GM04503 (cell line): Measurements from ENCODE around the gene SLC38A8.

ENCODE experiments used
- DNase-seq: peaks from one replicate; pipeline ENCODE4 v3.0.0-alpha.2; 2012; ENCODE audit warnings: low read depth

Gene SLC38A8

DNA sequence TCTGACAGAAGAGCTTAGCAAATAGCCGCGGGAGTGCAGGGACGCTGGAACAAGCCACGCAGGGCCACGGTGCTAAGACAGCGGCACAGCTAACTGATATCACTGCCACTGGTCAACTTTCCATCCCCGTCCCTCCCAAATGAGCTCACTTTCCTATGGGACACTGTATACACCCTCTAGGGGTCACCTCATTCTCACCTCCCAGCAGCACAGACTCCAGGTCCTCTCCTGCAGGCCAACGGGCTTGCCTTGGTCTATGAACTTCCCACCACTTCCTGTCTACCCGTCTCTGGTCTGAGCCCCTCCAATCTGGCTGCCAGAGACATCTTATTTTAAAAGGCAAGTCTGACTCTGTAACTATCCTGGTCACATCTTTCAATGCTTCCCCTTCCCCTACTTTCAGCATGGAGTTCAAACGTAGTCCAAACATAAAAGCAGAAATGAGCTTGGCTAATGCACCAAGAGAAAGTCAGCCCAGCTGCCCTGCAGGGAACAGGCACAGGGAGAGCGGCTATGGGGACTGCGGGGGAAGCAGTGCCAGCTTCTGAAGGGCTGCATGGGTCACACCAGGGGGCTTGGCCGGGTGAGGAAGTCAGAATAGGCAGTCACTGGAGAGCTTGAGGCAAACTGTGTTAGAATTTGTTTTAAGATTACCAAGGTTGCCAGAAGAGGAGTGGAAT lies 26.3 kb upstream of the SLC38A8 start:
- no peak for DNase-seq

DNA sequence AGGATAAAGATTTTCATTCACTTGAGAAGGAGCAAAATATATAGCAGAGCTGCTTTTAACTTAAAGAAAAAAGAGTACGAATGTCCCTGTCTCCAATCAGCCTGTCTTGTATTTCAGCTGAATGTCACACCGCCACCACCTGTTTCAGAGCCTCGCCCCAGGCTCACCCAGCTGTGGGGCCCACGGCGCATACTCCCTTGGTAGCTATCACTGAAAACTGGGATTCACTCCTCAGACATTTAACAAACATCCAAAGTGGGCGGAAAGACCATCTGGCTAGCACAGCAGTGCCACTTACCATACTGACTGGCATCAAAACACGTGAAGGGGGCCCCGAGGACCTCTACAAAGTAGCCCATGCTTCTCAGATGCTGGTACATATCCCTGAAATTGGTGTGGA lies 25.4 kb upstream of the SLC38A8 start:
- no peak for DNase-seq

DNA sequence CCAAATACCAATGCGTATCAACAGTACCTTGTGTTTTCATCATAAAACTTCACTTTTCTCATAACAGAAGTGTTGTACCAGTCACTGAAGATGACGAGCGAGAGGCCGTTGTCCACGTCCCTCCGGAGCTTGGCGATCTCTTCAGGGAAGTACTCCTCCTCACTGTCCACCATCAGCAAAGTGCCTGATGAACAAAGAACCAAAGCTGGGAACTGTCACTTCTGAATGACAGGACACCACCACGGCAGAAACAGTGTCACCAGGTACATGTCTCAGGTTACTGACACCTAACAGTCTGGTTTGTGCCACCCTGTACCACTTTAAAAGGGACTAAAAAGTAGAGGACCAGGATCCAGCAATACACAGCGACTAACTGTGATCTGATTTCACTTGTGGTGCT lies 25.0 kb upstream of the SLC38A8 start:
- DNase-seq = no peak

DNA sequence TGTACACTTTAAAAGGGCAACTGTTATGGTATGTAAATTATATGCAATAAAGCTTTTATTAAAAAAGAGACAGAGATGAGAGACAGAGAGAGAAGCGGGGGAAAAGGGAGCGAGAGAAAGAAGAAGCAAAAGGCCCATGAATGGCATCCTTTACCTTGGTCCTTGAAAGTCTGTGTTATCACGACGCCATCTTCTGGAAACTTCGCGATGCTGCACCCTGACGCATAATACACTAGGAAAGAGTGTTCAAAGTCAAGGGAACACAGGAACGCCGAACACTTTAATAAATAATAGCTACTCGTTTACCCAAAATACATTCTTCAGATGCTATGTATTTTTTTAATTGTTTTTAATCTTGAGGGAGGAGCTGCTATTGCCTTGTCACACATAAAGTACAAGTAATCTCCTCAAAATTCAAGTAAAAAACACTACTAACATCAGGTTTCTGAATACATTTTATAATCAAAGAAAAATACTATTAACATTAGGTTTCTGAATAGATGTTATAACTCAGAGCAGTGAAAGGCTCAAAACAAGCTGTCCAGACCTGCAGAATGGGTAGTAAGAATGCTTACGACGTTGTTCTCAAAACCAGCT lies 23.0 kb upstream of the SLC38A8 start:
- no peak for DNase-seq

DNA sequence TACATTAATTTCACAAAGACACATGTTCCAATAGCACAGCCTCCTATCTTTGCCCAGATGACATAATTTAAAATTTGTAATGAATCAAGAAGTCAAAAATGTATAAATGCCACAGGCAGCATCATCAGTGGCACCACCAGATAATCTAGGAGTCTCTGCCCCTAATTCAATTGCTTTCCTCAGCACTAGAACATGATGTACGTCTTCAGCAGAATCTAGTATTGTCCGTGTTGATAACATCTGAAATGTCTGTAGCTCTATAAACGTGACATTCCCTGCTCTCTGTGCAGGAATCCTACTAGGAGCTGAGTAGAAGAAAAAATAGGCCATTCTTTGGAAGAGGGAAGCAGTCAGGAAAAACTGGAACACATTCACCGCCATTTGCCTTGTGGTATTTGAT lies 21.4 kb upstream of the SLC38A8 start:
- no peak for DNase-seq

DNA sequence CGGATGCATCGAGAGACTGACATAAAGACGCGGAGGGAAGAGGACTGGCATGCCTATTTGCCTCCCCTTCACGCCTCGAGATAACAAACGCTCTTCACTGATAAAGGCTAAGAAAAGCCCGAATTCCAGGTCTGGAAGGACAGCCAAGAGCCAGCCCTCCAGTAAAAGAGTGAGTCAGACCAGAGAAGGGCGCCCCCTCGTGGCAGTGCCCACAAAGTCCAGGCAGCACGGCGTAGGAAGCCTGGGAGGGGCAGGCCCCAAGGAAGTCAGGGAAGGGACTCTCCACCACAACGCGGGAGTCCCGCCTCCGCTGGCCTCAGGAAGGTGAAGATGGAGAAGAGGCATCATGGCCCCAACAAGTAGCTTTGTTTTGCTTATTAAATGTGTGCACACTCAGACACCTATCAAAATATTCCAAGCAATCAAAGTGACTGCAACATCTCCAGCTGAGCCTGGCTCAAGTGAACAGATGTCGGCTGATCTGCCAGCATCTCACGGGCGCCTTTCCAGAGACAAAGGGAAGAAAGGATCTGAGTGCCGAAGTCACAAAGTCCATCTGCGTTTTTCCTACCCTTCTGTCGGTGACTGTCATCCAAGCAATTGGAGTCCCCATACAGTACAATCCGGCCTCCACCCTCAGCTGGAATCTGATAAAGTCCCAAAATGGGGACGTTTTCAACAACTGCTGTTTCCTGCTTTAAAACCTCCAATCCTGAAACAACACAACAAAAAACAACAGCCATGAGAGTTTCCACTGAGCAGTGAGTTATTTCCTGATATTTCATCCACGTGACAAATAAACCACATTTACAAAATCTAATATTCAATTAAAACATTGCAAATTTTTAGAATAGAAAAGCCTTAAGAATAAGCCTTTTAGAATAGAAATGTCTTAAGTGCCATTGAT lies 20.4 kb upstream of the SLC38A8 start:
- no peak for DNase-seq

DNA sequence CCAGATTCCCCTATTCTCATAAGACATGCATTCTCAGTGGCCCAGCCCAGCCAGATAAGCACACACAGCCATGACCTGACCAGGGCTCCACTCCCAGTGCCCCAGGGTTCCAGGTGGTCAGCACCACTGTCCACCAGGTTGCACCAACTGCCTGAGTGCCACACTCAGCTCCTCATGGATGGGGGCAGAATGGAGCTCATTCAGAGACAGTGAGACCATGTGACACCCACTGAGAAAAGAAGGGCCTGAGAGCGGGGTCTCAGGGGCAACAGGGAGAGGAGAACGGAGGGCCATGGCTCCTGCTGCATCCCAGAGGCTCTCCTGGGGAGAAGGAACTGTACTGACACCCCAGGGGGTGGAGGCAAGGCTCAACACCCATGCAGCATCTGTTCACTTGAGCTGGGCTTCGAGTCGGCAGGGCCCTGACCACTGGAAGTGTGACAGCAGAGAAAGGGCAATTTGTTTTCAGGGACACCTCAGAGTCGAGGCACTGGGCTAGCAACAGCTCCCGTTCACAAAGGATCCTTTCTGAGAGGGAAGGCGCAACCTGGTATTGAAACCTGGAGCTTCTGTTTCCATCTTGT lies 18.7 kb upstream of the SLC38A8 start:
- no peak for DNase-seq

DNA sequence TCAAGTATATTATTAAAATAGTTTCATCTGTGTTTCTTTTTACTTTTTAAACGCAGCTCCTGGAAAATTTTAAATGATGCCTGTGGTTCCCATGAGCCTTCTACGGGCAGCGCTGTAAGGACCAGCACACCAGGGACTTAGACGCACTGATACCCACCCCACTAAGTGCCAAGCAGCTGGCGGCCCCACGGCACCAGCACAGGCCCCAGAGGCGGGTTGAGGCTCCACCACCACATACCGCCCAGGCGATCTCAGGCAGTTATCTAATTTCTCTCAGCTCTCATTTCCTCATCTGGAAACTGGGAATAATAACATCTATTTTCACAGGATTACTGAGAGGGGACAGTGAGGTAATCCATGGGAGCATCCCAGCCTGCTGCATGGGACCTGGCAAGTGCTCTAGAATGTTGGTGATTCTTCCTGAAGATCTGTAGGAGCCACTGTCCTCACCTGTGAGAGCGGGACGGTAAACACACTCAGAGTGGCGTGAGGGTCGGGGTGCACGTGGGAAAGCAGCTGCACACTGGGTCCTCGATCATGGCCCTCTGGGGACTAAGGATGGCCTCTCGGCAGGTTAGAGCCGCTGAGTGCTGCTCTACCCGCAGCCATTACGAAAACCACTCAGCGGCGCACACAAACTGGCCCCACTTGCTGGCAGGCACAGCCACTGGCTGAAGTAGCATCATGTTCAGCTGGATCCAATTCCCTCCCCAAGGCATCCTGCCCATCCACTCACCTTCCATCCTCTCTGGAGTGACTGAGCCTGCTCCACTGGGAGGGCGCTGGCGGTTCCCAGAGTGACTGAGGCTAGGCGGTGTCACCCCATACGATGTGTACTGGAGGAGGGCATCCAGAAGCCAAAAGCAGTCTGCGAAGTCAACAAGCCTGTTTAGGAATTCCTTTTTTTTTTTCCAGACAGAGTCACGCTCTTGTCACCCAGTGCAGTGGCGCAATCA lies 17.6 kb upstream of the SLC38A8 start:
- DNase-seq = no peak

DNA sequence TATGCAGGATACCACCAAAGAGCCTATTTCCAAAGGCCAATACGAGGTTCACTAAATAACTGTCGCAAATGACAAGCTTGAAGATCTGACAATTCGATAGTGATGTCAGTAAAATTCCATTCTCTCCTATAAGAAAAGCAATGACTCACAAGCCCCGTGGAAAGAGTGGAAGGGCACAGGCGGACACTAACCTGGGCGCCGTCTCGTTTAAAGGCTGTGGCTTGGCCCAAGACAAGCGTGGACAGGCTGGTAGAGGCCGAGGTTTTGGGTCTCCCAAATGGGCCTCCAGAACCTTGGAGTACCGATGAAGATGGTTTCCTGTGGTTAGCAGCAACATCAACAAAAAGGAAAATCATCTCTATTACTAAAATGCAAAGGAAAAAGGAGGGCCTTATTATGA lies 16.5 kb upstream of the SLC38A8 start:
- DNase-seq = no peak

DNA sequence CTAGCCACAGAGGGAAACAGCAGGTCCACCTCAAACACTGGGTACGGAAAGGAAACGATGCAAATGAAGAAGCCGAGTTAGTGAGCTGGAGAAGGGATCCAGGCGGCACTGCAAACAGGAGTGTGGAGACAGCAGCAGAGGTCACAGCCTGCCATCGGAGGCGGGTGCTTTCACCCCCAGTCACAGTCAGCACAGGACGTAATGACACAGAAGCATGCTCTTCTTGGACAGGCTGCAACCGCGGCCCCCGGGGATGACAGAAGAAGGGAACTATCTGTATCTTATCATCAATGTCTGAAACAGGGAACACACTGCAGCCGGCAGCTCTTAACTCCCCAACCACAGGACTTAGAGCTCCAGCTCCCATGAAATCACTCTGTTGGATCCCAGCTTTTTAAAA lies 16.1 kb upstream of the SLC38A8 start:
- no peak for DNase-seq

DNA sequence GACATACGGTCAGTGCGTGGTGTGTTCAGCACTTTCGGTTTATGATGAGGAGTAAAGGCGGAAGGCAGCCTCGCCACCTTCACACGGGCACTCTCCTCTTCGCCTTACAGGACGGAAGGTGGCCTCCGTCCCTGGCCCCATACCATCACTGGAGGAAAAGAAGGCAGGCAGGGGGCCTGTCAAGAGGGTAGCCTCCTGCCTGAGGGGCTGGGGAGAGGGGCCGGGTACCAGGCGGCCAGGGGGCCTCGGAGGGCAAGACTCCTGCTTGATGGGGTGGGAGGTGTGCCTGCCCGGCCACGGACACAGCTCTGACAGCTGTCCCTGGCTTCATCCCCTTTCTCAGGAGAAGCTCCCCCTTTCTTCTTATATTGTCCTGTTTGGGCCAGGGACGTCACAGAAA lies 15.6 kb upstream of the SLC38A8 start:
- DNase-seq = no peak

DNA sequence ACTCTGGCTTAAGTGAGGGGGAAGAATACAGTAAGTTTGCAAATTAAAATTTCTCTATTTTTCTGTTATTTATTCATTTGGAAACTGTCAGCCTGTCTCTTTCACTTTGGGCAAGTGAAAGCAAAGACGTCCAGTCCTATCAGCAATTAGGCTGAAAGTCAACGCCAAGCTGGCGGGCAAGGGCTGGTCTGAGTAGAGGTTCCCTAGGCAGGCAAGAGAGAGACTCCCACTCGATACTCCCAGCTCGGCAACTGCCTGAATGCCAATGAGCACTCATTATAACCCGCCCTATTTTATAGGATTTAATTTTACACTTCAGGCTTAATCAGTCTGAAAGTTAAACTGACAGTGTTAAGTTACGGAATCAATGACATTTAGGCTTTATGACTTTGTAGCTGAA lies 14.3 kb upstream of the SLC38A8 start:
- no peak for DNase-seq

DNA sequence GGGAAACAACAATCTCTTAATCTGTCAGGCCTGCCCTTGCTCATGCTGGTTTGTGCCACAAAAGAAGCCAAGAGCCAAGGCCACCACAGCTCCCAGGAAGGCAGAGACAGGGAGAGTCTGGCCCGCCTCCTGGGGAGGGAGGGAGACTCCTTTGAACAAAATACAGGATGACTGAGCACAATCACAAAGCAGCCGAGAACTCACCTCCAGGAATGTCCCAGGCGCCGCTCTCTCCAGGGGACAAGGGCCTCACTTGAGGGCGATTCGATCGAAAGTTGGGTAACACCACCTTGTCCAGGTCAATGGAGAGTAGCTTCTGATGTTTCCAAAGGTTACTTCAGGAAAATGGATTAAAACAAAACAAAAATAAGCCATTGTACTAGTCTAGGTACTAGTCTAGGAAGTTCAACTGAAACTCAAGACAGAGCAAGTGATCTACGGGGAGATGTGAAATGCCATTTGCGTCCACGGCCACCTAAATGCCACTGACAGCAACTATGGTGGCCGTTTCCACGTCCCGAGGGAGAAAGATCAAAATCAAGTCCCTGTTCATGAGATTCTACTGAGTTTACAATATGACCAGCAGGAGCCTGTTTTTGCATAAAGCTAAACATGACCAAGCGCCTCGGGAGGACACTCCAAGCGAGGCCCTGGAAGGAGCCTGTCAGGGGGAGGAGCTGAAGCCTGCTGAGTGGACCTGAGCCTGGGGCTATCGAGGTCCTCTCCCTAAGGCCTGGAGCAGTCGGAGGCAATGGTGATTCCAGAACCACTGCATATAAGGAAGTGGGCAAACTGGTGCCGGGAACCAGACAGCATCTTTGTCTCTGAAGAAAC lies 13.4 kb upstream of the SLC38A8 start:
- DNase-seq = no peak

DNA sequence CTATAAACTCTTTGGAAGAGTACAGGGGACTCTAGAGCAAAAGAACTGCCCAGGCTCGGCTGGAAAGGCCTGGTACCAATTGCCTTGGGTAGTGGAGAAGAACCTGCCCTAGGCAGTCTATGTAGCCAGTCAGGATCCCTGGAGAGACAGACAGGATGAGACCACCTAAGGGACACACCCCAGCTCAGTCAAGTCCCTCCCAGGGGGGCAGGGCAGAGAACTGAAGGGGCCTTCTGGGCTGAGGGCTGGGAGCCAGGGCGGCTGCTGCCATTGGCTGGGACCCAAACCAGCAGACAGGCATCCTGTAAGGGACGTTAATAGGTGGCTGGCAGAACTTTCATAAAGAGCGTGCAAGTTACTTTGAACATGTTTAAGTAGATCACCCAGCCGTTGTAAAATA lies 12.8 kb upstream of the SLC38A8 start:
- no peak for DNase-seq

DNA sequence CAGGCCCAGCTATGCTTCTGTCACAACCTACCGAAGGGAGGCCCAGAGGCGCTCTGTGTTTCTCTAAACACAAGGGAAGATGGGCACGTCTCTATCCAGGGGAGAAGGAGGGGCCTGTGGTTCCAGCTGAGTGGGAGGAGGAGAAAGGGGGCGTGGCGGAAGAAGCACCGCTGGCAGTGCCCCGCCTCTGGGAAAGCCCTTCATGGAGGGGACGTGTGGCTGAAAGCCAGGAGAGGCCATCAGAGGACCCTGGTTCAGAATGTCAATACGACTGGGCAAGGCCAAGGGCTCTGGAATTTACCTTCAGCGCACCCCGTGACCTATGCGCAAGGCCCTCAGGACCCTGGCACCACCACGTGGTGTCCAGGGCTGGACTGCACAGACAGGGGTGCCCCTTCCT lies 12.3 kb upstream of the SLC38A8 start:
- no peak for DNase-seq

DNA sequence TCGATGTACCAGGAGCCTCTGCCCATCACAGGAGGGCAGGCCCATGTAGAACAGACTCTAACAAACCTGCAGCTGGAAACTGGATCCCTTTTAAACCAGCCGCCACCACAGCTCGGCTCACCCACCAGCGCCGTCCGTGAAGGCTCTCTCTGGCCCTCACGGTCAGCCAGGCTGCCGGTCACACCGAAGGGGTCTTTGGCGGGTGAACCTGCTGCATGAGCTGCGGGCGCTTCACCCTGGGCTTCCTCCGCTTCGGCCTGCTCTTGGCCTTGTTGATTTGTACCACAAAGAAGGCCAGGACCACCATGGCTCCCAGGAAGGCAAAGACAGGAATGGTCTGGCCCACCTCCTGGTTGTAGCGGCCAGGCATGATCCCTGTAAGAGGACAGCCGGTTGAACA lies 11.7 kb upstream of the SLC38A8 start:
- DNase-seq = no peak

DNA sequence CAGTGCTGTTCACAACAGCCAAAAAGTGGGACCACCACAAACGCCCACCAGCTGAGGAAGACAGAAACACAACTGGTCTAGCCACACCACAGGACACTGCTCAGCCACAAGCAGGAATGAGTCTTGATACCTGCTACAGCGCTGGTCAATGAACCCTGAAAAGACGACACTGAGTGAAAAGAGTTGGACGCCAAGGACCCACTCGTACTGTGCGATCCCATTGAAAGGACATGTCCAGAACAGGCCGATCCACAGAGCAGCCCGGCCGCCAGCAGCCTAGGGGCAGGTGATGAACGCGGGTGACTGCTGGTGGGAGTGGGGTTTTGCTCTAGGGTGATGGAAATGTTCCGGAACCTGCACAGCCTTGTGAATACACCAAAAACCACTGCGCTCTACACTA lies 10.6 kb upstream of the SLC38A8 start:
- DNase-seq = no peak

DNA sequence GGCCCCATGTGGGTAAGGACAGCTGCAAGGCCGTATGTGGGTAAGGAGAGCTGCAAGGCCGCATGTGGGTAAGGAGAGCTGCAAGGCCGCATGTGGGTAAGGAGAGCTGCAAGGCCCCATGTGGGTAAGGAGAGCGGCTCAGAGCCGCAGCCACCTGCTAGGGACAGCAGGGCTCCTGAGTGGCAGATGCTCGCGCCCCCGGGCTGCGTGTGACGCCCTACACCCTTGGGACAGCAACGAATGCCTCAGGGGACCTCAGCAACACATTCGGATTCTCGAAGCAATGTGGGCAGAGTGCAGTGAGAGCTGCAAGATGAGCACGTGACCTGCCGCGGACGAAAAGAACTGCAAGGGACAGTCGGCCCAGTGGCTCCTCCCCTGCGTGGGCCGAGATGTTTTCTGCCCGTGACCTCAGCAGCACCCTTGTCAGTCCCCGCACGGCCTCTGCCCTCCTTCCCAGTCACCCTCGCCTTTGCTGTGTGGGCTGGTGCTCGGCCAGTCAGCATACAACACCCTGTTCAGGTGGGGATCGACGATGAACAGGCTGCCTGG lies 9.6 kb upstream of the SLC38A8 start:
- no peak for DNase-seq

DNA sequence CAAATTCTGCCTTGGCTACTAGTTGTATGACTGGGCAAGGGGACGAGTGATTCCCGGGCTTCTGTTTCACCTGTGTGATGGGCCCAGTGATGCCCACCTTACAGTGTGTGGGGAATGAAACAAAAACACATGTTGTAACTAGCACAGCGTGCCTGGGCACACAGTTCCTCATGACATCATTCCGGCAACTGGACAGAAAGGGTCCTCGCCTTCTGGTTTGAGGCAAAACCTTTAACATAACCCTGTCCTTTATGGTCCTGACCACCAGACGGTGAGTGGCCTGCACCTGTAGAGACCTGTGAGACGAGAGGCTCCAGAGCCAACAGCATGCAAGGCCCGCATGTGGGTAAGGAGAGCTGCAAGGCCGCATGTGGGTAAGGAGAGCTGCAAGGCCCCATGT lies 7.7 kb upstream of the SLC38A8 start:
- DNase-seq = no peak

DNA sequence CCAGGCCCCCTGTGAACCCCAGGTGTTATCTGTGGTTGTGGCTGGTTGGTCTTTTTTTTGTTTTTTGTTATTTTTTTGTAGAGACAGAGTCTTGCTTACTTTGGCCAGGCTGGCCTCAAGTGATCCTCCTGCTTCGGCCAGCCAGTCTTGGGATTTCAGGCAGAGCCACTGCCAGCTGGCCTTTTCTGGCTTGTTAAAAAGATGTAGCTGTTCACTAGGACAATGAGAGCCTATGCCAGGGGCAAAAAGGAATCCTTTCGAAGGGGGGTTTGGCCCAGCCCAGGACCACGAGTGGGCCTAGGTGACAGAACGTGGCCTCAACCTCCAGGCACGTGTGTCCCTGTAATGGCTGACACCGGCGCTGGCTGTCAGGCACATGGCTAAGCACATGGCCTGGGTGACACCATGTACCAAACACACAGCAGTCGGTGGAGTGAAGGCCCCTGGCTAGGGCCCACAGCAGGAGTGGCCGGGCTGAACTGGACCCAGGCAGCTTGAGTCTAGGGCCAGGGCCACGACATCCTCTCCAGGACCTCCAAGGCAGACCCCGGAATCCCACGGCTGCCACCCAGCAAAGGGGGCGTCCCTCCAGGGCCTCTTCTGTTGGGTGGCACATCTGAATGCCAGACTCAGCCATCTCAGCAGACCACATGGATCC lies 6.9 kb upstream of the SLC38A8 start:
- DNase-seq = no peak
